Measurements from ENCODE around the gene TAS2R10.

GRCh38 chr12:10842862-10843261 is 16.7 kb upstream of the TAS2R10 start:
- TF ChIP-seq CTCF (IDR thresholded peaks at IDR 0.05), result no peak
- TF ChIP-seq EZH2phosphoT487 (IDR thresholded peaks at IDR 0.05), result no peak

Measured in neural progenitor cell (in vitro differentiated cells).